Chondrocyte (in vitro differentiated cells): ENCODE data around the gene PKDREJ. TPM values are rescaled to one million over a fixed set of nuclear protein-coding genes. Genes with fewer than 3 reads are reported as not detected.
"Not testable (repeated sequence)": the region's sequence is repeated elsewhere in the genome, so short reads cannot be mapped to it uniquely, and the experiment has no call there.

Experiments
- DNase-seq: peaks from one replicate; pipeline ENCODE4 v3.0.0; 2021; ENCODE audit warnings: mixed read lengths, low spot score
- H3K27ac Mint-ChIP-seq: one replicate; pipeline ENCODE4 v1.8.0; 2021; ENCODE audit warnings: mild to moderate bottlenecking, moderate library complexity, mixed read lengths; ENCODE audit not compliant: unreplicated experiment
- H3K27me3 Mint-ChIP-seq: 2 replicates; pipeline ENCODE4 v1.8.0; 2021; ENCODE audit warnings: low read depth, mixed read lengths
- H3K36me3 Mint-ChIP-seq: 2 replicates; pipeline ENCODE4 v1.8.0; 2021; ENCODE audit warnings: low read depth, mixed read lengths
- H3K4me1 Mint-ChIP-seq: 2 replicates; pipeline ENCODE4 v1.8.0; 2021; ENCODE audit warnings: low read depth, mild to moderate bottlenecking, mixed read lengths
- H3K4me3 Mint-ChIP-seq: one replicate; pipeline ENCODE4 v1.8.0; 2021; ENCODE audit warnings: mild to moderate bottlenecking, moderate library complexity, mixed read lengths; ENCODE audit not compliant: unreplicated experiment
- H3K9me3 Mint-ChIP-seq: 2 replicates; pipeline ENCODE4 v1.8.0; 2021; ENCODE audit warnings: low read depth, mixed read lengths
- CTCF ChIP-seq: fragments of 200-600 bp; sonication (generic); IDR thresholded peaks from 2 replicates; pipeline ENCODE4 v1.5.0; 2021; ENCODE audit warnings: antibody characterized with exemption, mild to moderate bottlenecking, moderate library complexity
- total RNA-seq: library from RNA; stranded (reverse); gene quantifications from 3 replicates; pipeline ENCODE4 v1.2.1, GENCODE V29; 2021

PKDREJ gene
- total RNA-seq, 1 donor from 2014 or later: 0.07 TPM

GRCh38 chr22:46269564-46269963, 6.4 kb upstream of the PKDREJ start:
- Mint-ChIP-seq H3K27me3 (no peaks in the 10 kb centered on the region), H3K36me3 (peaks cover 5% of the 10 kb centered on the region), H3K9me3 (no peaks in the 10 kb centered on the region), H3K4me3 (peak overlapping the region; percentile 10), H3K4me1 (peaks cover 23% of the 10 kb centered on the region), H3K27ac (no peak overlapping the region)
- no peak for TF ChIP-seq CTCF
- DNase-seq: no peak

GRCh38 chr22:46267431-46268279, 4.5 kb upstream of the PKDREJ start, which contains the start of gene TTC38:
Gene TTC38 (plus strand): TSS chr22:46268008. CDS start chr22:46268040, 32 bp downstream.
- peaks cover 3% of the 10 kb centered on the region for H3K36me3 Mint-ChIP-seq
- H3K4me3 Mint-ChIP-seq: peak within 1 kb of the TSS; percentile 90
- DNase-seq: no peak

GRCh38 chr22:46265627-46266026, 2.5 kb upstream of the PKDREJ start:
- not testable (repeated sequence) for H3K27me3 Mint-ChIP-seq, H3K4me3 Mint-ChIP-seq, H3K27ac Mint-ChIP-seq, H3K36me3 Mint-ChIP-seq, DNase-seq
- peaks cover 13% of the 10 kb centered on the region for H3K9me3 Mint-ChIP-seq
- peaks cover 25% of the 10 kb centered on the region for H3K4me1 Mint-ChIP-seq

More at GRCh38 chr22:46267431-46268279, 4.5 kb upstream of the PKDREJ start, which contains the start of gene TTC38:
- no peak for TF ChIP-seq CTCF
- H3K27ac Mint-ChIP-seq: peak within 1 kb of the TSS; percentile 70
- H3K9me3 Mint-ChIP-seq: no peaks in the 10 kb centered on the region
- peaks cover 25% of the 10 kb centered on the region for H3K4me1 Mint-ChIP-seq
- peaks cover 1% of the 10 kb centered on the region for H3K27me3 Mint-ChIP-seq

- Mint-ChIP-seq H3K9me3 (peaks cover 21% of the 10 kb centered on the region), H3K27me3 (peaks cover 11% of the 10 kb centered on the region), H3K4me1 (peaks cover 22% of the 10 kb centered on the region)
- H3K27ac Mint-ChIP-seq, H3K4me3 Mint-ChIP-seq, H3K36me3 Mint-ChIP-seq, DNase-seq: not testable (repeated sequence)
Observed at GRCh38 chr22:46264520-46264919, 1.4 kb upstream of the PKDREJ start.

GRCh38 chr22:46262449-46263215, 511 bp downstream of the PKDREJ start:
- DNase-seq: no peak
- TF ChIP-seq CTCF: peak; percentile 50
- Mint-ChIP-seq H3K27me3 (peaks cover 11% of the 10 kb centered on the region), H3K9me3 (peaks cover 39% of the 10 kb centered on the region), H3K36me3 (peaks cover 13% of the 10 kb centered on the region), H3K4me1 (peaks cover 9% of the 10 kb centered on the region), H3K4me3 (no peak overlapping the region), H3K27ac (no peak overlapping the region)

- Mint-ChIP-seq H3K27ac (no peak overlapping the region), H3K9me3 (peaks cover 52% of the 10 kb centered on the region), H3K4me3 (no peak overlapping the region), H3K36me3 (peaks cover 17% of the 10 kb centered on the region), H3K27me3 (peaks cover 11% of the 10 kb centered on the region), H3K4me1 (peaks cover 2% of the 10 kb centered on the region)
- no peak for DNase-seq
- no peak for TF ChIP-seq CTCF
Observed at GRCh38 chr22:46260038-46260437, 3.1 kb downstream of the PKDREJ start.
